Liver (tissue), 3 donors: ENCODE measurements around the gene WNK2.

Experiments used
- GABPA ChIP-seq, 2 donors: IDR thresholded peaks in 1 of 2; conservative IDR thresholded peaks in 1 of 2; 2 replicates each; pipeline ENCODE4 v1.6.1; 2016; ENCODE audit warnings: antibody characterized with exemption in 2 of 2, mild to moderate bottlenecking in 1 of 2, moderate library complexity in 1 of 2
- JUND ChIP-seq, 2 donors: IDR thresholded peaks; 2 replicates each; pipeline ENCODE4 v1.6.1; 2016; ENCODE audit warnings: antibody characterized with exemption in 2 of 2
- RXRA ChIP-seq, 2 donors: IDR thresholded peaks; 2 replicates each; pipeline ENCODE4 v1.6.1; 2017 to 2018; ENCODE audit warnings: antibody characterized with exemption in 2 of 2, mild to moderate bottlenecking in 1 of 2
- YY1 ChIP-seq: IDR thresholded peaks from 2 replicates; pipeline ENCODE4 v1.6.1; 2016; ENCODE audit warnings: antibody characterized with exemption, mild to moderate bottlenecking
- TF ChIP-seq, protein P1 (sequence below): fragments of 150-350 bp; IDR thresholded peaks from 2 replicates; pipeline ENCODE4 v1.5.1; 2017; ENCODE audit warnings: improper control_type of control experiment, low read depth, low read length; ENCODE audit not compliant: missing input control
- TF ChIP-seq, protein P2 (sequence below): IDR thresholded peaks from 2 replicates; pipeline ENCODE4 v1.6.1; 2016; ENCODE audit warnings: antibody characterized with exemption
- TF ChIP-seq, protein P3 (sequence below): IDR thresholded peaks from 2 replicates; pipeline ENCODE4 v1.6.1; 2016; ENCODE audit warnings: antibody characterized with exemption
- donor health status: healthy.
- donor health status: healthy.

DNA sequence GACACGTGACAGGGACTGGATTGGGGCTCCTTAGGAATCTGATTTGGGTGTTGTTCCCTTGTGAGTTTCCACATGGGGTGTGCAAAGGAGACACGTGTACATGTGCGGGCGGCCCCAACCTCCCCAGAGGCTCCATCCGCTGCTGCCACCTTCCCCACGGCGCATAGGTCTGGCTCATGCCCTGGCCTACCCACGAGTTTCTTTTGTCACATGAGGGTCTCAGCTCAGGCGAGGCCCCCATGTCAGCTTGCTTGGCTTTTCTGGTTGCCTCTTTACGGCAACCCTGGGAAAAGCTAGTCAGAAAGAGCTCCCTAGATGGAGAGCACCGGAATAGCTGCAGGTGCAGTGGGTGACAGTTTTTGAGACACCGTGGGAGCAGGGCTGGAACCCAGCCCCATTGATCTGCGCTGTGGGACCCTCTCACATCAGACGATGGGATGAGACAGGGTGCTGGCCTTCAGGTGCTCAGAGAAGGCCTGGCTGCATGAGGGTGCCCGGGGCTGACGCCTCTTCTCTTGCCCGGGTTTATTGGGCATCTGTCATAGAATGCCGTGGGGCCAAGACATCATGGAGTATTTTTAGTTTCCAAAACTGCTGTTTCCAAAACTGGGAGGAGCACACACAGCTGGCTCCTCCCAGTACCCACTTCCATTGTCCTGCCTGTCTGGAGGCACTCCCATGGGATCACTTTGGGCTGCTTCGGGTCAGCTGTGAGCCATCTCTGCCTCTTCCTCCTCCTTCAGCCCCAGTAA is 107.8 kb downstream of the WNK2 start:
- no peak for TF ChIP-seq GABPA (IDR thresholded peaks at IDR 0.05 in 1 of 2, conservative IDR thresholded peaks at IDR 0.05 in 1 of 2)
- TF ChIP-seq, protein P1, sequence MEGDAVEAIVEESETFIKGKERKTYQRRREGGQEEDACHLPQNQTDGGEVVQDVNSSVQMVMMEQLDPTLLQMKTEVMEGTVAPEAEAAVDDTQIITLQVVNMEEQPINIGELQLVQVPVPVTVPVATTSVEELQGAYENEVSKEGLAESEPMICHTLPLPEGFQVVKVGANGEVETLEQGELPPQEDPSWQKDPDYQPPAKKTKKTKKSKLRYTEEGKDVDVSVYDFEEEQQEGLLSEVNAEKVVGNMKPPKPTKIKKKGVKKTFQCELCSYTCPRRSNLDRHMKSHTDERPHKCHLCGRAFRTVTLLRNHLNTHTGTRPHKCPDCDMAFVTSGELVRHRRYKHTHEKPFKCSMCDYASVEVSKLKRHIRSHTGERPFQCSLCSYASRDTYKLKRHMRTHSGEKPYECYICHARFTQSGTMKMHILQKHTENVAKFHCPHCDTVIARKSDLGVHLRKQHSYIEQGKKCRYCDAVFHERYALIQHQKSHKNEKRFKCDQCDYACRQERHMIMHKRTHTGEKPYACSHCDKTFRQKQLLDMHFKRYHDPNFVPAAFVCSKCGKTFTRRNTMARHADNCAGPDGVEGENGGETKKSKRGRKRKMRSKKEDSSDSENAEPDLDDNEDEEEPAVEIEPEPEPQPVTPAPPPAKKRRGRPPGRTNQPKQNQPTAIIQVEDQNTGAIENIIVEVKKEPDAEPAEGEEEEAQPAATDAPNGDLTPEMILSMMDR: no peak
- TF ChIP-seq JUND (IDR thresholded peaks at IDR 0.05): no peak
- TF ChIP-seq, protein P2, sequence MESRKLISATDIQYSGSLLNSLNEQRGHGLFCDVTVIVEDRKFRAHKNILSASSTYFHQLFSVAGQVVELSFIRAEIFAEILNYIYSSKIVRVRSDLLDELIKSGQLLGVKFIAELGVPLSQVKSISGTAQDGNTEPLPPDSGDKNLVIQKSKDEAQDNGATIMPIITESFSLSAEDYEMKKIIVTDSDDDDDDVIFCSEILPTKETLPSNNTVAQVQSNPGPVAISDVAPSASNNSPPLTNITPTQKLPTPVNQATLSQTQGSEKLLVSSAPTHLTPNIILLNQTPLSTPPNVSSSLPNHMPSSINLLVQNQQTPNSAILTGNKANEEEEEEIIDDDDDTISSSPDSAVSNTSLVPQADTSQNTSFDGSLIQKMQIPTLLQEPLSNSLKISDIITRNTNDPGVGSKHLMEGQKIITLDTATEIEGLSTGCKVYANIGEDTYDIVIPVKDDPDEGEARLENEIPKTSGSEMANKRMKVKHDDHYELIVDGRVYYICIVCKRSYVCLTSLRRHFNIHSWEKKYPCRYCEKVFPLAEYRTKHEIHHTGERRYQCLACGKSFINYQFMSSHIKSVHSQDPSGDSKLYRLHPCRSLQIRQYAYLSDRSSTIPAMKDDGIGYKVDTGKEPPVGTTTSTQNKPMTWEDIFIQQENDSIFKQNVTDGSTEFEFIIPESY: no peak
- no peak for TF ChIP-seq RXRA (IDR thresholded peaks at IDR 0.05)
- TF ChIP-seq YY1: no peak
- TF ChIP-seq, protein P3, sequence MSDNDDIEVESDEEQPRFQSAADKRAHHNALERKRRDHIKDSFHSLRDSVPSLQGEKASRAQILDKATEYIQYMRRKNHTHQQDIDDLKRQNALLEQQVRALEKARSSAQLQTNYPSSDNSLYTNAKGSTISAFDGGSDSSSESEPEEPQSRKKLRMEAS: no peak
